GM12891 (cell line): ENCODE measurements around the gene RNF133.
"Not testable (repeated sequence)": the region's sequence is repeated elsewhere in the genome, so short reads cannot be mapped to it uniquely, and the experiment has no call there.

Experiments used
- DNase-seq: peaks from one replicate; pipeline ENCODE4 v3.0.0; 2011; ENCODE audit warnings: low spot score; ENCODE audit not compliant: insufficient read length
- FAIRE-seq: peaks from 2 replicates; lab custom pipeline; 2011; peaks lifted over from hg19 to GRCh38; lab: Jason Lieb, UNC
- PAX5 ChIP-seq: IDR thresholded peaks from 2 replicates; pipeline ENCODE4 v1.6.1; 2011; ENCODE audit warnings: low read length, moderate library complexity, mild to moderate bottlenecking; ENCODE audit not compliant: insufficient read depth, severe bottlenecking
- POLR2A ChIP-seq: IDR thresholded peaks from 2 replicates; pipeline ENCODE4 v1.6.1; 2011; ENCODE audit warnings: low read depth, low read length, control low read depth
- POLR2AphosphoS5 ChIP-seq: IDR thresholded peaks from 2 replicates; pipeline ENCODE4 v1.6.1; 2011; ENCODE audit warnings: low read depth, low read length, control low read depth
- POU2F2 ChIP-seq: IDR thresholded peaks from 2 replicates; pipeline ENCODE4 v1.6.1; 2011; ENCODE audit warnings: low read depth, mild to moderate bottlenecking, control low read depth, low read length, moderate library complexity
- SPI1 ChIP-seq: IDR thresholded peaks from 2 replicates; pipeline ENCODE4 v1.6.1; 2011; ENCODE audit warnings: low read depth, low read length, control low read depth
- TAF1 ChIP-seq: IDR thresholded peaks from 2 replicates; pipeline ENCODE4 v1.6.1; 2011; ENCODE audit warnings: low read depth, low read length, control low read depth

Gene RNF133

DNA sequence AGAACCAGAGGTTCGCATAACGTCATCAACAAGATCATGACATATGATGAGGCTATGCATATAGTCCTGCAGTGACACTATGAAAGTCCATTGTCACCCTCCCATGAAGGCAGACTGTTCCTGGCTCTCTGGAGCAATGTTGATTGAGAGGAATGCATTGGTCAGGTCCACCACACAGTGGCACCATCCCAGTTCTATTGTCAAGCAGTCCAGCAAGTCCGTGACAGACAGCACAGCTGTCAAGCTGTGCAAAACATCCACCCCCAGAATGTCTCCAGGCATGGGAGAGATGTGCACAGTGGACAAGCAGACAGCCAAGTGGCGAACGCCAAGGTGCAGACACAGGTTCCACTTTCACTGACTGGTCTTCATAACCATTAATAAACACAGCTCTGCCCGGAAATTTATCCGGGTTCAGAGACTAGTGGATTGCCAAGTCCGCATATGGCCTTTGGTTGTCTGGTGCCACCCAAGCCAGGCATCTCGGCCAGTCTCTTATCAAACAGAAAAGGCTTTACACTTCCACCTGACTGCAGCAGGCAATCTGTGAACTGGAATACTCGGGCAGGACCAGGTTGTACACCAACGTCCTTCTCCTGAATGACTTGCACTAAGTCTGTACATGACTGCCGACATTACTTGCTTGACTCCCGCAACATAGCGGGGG is 7.2 kb downstream of the RNF133 start:
- DNase-seq, result no peak
- TF ChIP-seq POLR2AphosphoS5 (no peak), POU2F2 (no peak), TAF1 (no peak), PAX5 (no peak), SPI1 (no peak), POLR2A (no peak)
- no peak for FAIRE-seq

DNA sequence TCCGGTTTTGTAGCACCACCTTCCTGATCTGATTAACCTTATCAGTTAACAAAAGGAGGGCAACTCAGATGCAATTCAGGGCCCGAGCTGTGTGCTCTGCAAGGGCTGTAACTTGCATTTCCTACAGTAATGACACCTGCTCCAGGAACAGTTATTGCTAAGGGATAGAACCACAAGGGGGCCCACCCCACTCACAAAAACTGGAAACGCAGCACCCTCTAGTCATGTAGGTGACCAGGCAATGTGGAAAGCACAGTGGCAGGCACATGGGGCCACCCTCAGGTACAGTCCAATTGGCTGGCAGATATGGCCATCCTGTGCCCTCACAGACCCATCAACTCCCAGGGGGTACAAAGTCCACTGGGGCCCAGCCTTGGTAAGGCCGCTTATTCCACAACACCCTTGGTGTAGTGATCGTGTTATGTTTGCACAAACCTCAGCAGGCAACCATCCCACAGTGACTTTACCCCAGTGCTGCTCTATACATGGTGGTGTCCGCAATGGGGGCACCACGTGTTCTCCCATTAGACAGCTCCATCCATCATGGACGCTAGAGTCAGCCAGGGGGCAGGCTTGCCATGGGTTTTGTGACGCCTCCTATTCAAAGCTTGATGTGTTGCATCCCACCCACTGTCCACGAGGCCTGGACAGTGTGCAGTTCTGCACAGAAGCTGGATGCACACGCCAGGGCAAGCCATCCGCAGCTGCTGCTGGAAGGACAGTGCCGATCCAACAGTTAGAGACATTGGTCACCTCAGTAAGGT is 9.4 kb downstream of the RNF133 start:
- DNase-seq (no peak), FAIRE-seq (no peak)
- TF ChIP-seq POLR2AphosphoS5 (no peak), TAF1 (no peak), SPI1 (no peak), POLR2A (no peak), PAX5 (no peak), POU2F2 (no peak)

DNA sequence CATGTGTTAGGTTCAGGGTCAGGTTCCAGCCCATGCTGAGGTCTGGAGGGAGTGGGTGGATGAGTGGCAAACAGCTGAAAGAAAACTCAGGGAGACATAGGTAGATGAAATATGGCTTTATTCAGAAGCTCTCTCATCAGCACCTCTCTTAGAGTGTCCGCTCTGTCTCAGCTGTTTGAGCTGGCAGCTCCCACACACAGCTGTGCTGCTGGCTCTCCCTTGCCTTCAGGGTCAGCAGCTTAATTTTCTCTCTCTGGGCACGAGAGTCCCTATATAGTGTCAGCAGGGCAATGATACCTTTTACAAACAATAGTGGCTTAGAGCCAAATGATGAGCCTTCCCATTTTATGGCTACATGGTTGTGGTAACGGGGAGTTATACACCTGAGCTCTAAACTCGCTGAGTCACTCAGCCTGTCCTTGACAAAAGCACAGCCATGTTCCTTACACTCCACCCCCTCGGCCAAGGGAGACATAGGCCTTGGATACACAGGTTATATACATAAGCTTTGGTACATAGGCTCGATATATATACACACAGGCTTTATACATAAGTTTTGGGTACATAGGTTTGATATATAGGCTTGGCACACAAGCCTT is 10.4 kb downstream of the RNF133 start:
- FAIRE-seq (no peak), DNase-seq (no peak)
- TF ChIP-seq PAX5, result no peak
- TF ChIP-seq TAF1, result no peak
- no peak for TF ChIP-seq POLR2AphosphoS5
- TF ChIP-seq POLR2A, result no peak
- no peak for TF ChIP-seq SPI1
- TF ChIP-seq POU2F2, result no peak

DNA sequence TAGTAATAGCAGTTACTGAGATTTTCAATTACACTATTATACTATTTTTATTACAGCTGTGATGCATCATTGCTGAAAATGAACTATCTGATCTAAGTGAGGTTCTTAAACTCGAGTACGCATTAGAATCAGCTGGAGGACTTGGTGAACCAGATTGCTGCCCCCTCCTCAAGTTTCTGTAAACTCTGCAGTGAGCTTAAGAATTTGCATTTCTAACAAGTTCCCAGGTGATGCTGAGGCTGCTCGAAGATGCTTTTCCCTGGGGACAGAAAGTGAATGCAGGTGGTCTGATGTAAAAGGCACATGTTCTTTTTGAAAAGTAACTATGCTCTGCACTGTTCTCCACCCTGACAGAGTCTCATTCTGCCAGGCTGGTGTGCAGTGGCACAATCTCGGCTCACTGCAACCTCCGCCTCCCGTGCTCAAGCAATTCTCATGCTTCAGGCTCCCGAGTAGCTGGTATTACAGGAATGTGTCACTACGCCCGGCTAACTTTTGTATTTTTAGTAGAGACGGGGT is 12.5 kb downstream of the RNF133 start:
- FAIRE-seq, result no peak
- TF ChIP-seq POLR2AphosphoS5 (no peak), TAF1 (no peak), POU2F2 (no peak), PAX5 (no peak), SPI1 (no peak), POLR2A (no peak)
- DNase-seq, result no peak

DNA sequence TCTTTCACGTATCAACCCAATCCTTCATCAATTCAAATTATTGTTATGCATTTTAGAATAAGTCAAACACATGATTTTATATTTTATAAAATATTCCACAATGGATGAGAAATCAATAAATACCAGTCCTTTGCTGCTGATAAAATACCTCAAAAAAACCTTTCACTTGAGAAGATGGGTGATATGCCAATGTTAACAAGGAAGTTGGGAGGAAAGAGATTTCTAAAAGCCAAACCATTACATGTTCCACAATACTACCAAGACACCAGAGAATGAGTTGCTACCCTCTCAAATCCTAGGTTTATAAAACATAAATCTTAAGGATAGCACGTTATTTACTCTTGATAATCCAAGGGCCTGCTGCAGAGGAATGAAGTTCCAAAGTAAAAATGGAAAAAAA is 14.4 kb downstream of the RNF133 start:
- no peak for TF ChIP-seq POLR2A
- no peak for TF ChIP-seq POU2F2
- no peak for TF ChIP-seq SPI1
- TF ChIP-seq POLR2AphosphoS5, result no peak
- no peak for TF ChIP-seq TAF1
- TF ChIP-seq PAX5, result no peak
- DNase-seq (no peak), FAIRE-seq (no peak)

DNA sequence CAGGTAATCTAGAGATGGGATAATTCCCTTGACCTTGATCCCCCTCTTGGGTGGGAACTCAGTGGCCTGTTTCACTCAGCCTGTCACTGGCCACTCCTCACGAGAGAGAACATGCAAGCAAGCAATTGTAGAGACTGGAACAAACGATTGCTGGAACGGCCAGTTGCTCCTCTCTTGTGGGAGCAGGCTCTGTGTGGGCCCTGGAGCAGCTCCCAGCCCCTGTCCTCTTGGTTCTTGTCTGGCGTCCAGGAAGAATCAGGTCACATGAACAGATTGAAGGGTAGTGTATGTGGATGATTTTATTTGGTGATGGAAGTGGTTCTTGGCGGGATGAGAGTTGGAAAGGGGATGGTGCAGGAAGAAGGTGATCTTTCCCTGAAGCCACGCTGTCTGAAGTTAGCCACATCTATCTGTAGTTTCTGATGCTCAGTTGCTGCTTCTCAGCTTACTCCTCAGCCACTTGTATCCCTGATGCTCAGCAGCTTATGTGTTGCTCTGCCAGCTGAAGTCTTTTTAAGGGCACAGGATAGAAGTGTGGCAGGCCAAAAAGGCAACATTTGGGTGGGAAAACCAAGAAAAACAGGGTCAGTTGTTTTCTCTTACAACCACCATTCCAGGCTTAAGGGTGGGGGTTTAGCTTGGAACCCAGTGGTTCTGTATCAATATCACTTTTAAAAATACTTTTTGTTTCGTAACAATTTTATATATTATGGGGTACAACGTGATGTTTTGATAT is 15.9 kb downstream of the RNF133 start:
- no peak for FAIRE-seq
- DNase-seq, result no peak

DNA sequence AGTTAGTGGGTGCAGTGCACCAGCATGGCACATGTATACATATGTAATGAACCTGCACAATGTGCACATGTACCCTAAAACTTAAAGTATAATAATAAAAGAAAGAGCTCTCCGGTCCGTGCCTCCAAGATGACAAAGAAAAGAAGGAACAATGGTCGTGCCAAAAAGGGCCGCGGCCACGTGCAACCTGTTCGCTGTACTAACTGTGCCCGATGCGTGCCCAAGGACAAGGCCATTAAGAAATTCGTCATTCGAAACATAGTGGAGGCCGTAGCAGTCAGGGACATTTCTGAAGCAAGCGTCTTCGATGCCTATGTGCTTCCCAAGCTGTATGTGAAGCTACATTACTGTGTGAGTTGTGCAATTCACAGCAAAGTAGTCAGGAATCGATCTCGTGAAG is 17.7 kb downstream of the RNF133 start:
- not testable (repeated sequence) for DNase-seq, FAIRE-seq

More for the DNA sequence above, 15.9 kb downstream of the RNF133 start:
- TF ChIP-seq TAF1 (no peak), PAX5 (no peak), POU2F2 (no peak), SPI1 (no peak), POLR2AphosphoS5 (no peak), POLR2A (no peak)

DNA sequence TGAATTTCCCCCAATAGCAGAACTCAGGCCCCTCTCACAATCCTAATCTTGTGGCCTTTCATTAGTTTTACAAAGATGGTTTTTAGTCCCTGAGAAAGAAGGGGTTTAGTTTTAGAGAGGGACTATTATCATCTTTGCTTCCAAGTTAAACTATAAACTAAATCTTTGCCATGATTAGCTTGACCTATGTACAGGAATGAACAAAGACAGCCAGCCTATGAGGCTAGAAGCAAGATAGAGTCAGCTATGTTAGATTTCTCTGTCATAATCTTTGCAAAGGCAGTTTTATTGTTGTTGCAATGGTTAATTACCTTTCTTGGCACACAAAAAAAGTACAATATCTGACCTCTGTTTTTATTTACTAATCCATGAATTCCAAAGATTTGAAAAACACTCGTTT is 19.1 kb downstream of the RNF133 start:
- TF ChIP-seq TAF1, result no peak
- TF ChIP-seq SPI1, result no peak
- no peak for TF ChIP-seq POU2F2
- no peak for TF ChIP-seq POLR2AphosphoS5
- TF ChIP-seq PAX5, result no peak
- no peak for TF ChIP-seq POLR2A
- DNase-seq, result no peak
- FAIRE-seq, result no peak

DNA sequence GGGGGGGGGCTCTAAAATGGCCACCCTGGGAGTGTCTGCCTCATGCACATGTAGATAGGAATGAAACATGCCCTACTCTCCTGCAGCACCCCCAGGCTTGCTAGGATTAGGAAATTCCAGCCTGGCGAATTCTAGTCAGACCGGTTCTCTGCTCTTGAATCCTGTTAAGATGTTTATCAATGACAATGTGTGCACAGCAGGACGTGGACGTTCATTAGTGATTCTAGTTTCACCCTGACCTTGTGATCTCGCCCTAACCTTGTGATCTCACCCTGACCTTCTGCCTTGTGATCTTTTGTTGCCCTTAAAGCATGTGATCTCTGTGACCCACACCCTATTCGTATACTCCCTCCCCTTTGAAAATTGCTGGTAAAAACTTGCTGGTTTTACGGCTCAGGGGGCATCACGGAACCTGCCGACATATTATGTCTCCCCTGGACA is 19.6 kb downstream of the RNF133 start:
- FAIRE-seq, DNase-seq: not testable (repeated sequence)

DNA sequence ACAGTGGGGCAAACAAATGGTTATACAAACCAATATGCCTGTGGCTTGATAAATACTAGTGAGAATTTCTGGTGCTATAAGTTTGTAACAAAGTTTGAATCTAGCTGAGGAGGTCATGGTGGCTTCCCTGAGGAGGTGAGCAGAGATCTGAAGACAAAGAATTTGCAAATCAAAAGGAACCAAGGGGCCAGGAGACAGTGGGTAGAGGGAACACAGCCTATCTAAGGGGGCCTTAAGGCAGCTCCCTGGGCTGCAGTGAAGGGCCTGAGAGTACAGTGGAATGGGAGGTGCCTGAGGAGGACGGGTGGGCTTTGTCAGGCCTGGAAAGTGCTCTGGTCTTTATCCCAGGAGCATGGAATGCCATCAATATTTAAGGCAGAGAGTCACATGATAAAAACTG is 21.8 kb downstream of the RNF133 start:
- no peak for DNase-seq

More for the DNA sequence above, 21.8 kb downstream of the RNF133 start:
- FAIRE-seq, result no peak
- no peak for TF ChIP-seq POLR2A
- no peak for TF ChIP-seq POLR2AphosphoS5
- no peak for TF ChIP-seq PAX5
- TF ChIP-seq SPI1, result no peak
- no peak for TF ChIP-seq TAF1
- TF ChIP-seq POU2F2, result no peak
